ENCODE measurements around the gene PCGF2. TPM values are rescaled to one million over a fixed set of nuclear protein-coding genes. Genes with fewer than 3 reads are reported as not detected.

PCGF2 gene
- total RNA-seq, 1 donor from 2014 or later, result 20.8 TPM

DNA sequence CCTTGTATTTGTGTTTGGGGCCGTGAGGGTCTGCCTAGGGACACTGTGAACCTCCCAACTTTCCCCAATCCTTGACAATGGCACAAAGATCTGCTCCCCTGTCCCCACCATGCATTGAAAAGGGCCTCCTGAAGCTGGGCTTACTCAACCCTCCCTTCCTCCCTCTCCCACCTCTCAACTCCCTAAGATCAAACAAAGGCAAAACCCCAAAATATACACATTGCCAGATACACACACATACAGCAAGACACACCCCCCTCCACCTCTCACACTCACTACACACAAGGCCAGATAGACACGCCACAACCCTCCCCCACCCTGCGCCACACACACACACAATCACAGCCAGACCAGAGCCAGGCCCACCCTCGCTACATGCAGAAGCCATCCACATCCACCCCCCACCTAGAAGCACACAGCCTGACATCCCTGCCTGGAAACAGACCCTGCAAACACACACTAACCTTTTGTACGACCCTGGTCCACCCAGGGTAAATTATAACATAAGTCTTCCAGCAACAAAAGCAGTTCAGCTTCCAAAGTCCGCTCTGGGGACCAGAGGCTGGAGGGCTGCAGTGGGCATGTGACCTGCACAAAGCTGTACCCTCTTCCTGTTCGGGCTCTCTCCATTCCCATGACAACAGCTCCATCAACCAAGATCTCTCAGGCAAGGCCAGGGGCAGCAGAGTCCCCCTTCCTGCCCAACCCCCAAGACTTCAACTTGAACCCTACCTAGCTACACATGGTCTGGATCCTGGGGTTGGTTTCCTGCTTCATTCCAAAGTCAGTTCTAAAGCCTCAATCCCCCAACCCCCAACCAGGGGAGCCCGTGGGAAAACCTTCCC is 1.9 kb downstream of the PCGF2 start:
- no peak for DNase-seq (ENCODE audit: low read depth)
- TF ChIP-seq, protein P1, sequence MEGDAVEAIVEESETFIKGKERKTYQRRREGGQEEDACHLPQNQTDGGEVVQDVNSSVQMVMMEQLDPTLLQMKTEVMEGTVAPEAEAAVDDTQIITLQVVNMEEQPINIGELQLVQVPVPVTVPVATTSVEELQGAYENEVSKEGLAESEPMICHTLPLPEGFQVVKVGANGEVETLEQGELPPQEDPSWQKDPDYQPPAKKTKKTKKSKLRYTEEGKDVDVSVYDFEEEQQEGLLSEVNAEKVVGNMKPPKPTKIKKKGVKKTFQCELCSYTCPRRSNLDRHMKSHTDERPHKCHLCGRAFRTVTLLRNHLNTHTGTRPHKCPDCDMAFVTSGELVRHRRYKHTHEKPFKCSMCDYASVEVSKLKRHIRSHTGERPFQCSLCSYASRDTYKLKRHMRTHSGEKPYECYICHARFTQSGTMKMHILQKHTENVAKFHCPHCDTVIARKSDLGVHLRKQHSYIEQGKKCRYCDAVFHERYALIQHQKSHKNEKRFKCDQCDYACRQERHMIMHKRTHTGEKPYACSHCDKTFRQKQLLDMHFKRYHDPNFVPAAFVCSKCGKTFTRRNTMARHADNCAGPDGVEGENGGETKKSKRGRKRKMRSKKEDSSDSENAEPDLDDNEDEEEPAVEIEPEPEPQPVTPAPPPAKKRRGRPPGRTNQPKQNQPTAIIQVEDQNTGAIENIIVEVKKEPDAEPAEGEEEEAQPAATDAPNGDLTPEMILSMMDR (IDR thresholded peaks at IDR 0.05; ENCODE audit: insufficient read depth, low read length, poor library complexity, severe bottlenecking), result no peak
- no peaks in the 10 kb centered on the region for H3K36me3 ChIP-seq (ENCODE audit: control insufficient read depth, insufficient read depth, low read length)

DNA sequence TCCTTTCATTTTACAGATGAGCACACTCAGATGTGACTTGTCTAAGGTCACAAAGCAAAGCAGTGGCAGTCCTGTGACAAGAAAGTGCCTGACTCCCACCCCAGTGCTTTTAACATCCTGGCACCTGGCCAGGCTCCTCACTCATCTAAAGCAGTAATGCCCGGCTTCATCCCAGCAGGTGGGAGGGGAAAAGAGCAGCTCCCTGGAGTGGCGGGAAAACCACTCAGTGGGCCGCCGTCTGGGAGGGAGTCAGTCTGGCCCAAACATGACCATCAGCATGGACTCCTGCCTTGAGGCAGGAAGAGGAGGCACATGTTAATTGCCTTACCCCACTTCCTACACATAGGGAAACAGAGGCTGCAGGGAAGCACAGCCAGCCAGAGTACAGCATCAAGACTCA is 2.6 kb downstream of the PCGF2 start:
- TF ChIP-seq, protein P1 (IDR thresholded peaks at IDR 0.05; ENCODE audit: insufficient read depth, low read length, poor library complexity, severe bottlenecking), result no peak
- DNase-seq (ENCODE audit: low read depth), result no peak
- Histone ChIP-seq H3K4me3 (ENCODE audit: low read depth, low read length) (no peak overlapping the region), H3K27me3 (ENCODE audit: control insufficient read depth, insufficient read depth, low read length) (no peaks in the 10 kb centered on the region), H3K36me3 (ENCODE audit: control insufficient read depth, insufficient read depth, low read length) (no peaks in the 10 kb centered on the region)

More for the DNA sequence above, 1.9 kb downstream of the PCGF2 start:
- H3K27me3 ChIP-seq (ENCODE audit: control insufficient read depth, insufficient read depth, low read length), result no peaks in the 10 kb centered on the region
- H3K4me3 ChIP-seq (ENCODE audit: low read depth, low read length), result peak overlapping the region; percentile 93

DNA sequence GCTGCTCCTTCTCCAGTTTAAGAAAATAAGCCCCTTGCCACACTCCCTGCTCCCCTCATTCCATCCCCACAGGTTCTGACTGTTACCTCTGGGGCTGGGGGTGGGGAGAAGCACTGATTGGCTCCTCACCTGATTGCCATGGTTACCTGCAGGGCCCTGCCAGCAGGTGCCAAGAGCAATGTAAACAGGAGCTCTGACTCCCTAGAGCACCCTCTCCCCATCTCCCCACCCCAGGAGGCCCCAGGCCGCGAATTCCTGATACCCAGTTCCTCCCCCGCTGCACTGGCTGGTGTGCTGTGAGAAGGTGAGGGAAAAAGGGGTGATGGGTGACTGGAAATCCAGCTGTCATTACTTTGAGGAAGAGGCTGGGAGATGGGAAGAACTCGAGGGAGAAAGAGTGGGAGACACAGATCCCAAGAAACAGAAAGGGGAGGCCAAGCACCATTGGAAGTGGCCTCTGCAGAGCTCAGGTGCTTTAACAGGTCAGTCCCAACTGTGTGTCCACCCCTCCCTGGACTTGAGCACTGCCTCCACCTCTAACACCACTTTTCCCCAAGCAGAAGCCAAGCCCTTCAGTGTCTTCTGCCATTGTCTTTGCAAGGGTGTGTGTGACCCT is 4.5 kb downstream of the PCGF2 start:
- TF ChIP-seq, protein P1 (IDR thresholded peaks at IDR 0.05; ENCODE audit: insufficient read depth, low read length, poor library complexity, severe bottlenecking), result no peak
- Histone ChIP-seq H3K36me3 (ENCODE audit: control insufficient read depth, insufficient read depth, low read length) (peaks cover 1% of the 10 kb centered on the region), H3K4me3 (ENCODE audit: low read depth, low read length) (no peak overlapping the region), H3K27me3 (ENCODE audit: control insufficient read depth, insufficient read depth, low read length) (no peaks in the 10 kb centered on the region)
- DNase-seq (ENCODE audit: low read depth), result no peak

DNA sequence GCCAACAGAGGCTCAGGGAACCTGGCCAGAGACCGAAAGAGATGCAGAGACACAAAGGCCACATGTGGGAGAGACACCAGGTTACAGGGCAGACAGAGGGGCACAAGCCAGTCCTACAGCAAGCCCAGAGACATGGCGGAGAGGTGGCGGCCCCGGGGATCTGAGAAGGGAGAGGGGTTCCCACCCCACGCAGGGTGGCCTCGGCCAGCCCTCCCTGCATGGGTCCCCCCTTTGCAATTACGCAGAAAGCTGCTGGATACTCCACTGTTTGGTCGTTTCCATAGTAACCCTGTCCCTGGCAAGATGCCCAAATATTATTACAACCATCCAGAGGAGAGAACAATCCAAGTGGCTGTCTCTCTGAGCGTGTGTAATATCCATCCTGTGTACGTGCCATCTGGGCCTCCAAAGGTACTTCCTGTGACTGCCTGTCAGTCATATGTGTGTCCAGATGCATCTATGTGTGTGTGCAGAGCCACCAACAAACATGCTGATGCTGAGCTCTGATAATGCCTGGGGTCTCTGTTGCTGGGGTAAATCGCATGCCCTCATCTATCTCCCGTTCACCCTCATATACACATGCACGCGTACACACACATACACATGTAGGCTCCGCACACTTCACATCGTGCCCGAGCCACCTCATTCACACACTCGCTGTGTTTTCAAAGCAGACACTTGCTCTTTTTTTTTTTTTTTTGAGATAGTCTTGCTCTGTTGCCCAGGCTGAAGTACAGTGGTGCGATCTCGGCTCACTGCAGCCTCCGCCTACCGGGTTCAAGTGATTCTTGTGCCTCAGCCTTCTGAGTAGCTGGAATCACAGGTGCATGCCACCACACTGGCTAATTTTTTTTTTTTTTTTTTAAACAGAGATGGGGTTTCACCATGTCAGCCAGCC is 5.5 kb downstream of the PCGF2 start:
- Histone ChIP-seq H3K36me3 (ENCODE audit: control insufficient read depth, insufficient read depth, low read length) (peaks cover 1% of the 10 kb centered on the region), H3K4me3 (ENCODE audit: low read depth, low read length) (no peak overlapping the region), H3K27me3 (ENCODE audit: control insufficient read depth, insufficient read depth, low read length) (no peaks in the 10 kb centered on the region)
- TF ChIP-seq, protein P1 (IDR thresholded peaks at IDR 0.05; ENCODE audit: insufficient read depth, low read length, poor library complexity, severe bottlenecking), result no peak
- no peak for DNase-seq (ENCODE audit: low read depth)

DNA sequence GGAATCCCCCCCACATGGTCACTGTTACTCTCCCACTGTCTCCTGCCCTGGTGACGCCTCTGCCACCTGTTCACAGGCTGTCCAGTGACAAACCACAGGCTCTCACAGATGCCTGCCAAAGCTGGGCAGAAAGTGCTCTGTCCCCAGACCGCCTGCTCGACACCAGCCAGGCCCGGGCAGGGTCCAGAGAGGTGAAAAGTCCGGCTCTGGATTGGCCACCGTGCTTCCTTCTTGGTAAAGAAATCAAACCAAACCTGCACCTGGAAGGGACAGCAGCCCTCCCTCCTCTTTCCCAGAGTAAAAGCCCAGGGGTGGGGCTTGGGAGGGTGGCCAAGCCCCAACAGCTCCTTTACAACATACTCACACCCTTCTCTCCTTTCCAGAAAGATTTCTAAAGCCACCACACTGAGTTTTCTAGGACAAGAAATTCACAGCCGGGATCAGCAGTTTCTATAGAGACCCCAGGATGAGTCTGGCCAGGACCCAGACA is 6.2 kb downstream of the PCGF2 start:
- Histone ChIP-seq H3K36me3 (ENCODE audit: control insufficient read depth, insufficient read depth, low read length) (peaks cover 1% of the 10 kb centered on the region), H3K4me3 (ENCODE audit: low read depth, low read length) (no peak overlapping the region), H3K27me3 (ENCODE audit: control insufficient read depth, insufficient read depth, low read length) (no peaks in the 10 kb centered on the region)
- TF ChIP-seq, protein P1 (IDR thresholded peaks at IDR 0.05; ENCODE audit: insufficient read depth, low read length, poor library complexity, severe bottlenecking), result no peak
- DNase-seq (ENCODE audit: low read depth), result no peak
